K562 (cell line): Measurements from ENCODE around the gene FAM167B. TPM values are rescaled to one million over a fixed set of nuclear protein-coding genes. Genes with fewer than 3 reads are reported as not detected.

Experiments used
- BRF1 ChIP-seq: IDR thresholded peaks from 3 replicates; pipeline ENCODE4 v1.6.1; 2011; ENCODE audit warnings: borderline replicate concordance, mild to moderate bottlenecking; ENCODE audit not compliant: insufficient read length; ENCODE audit errors: extremely low read depth
- IRF2 ChIP-seq: sonication (generic); formaldehyde crosslinking; IDR thresholded peaks from 2 replicates; pipeline ENCODE4 v1.8.1; 2022; ENCODE audit warnings: mild to moderate bottlenecking, missing genetic modification reagents
- KDM1A ChIP-seq, 2 experiments: fragments of 450-650 bp; IDR thresholded peaks; 2 replicates each; pipeline ENCODE4 v1.6.1; 2016; ENCODE audit warnings: mild to moderate bottlenecking in 2 of 2
- MCM3 ChIP-seq: fragments of 450-650 bp; IDR thresholded peaks from 2 replicates; pipeline ENCODE4 v1.6.1; 2016
- ZNF436 ChIP-seq: fragments of 250-450, 450-650 bp; sonication (Bioruptor Pico); formaldehyde crosslinking; IDR thresholded peaks from 2 replicates; pipeline ENCODE4 v1.7.0; 2020; ENCODE audit warnings: mild to moderate bottlenecking
- ZNF778 ChIP-seq: fragments of 450-650 bp; formaldehyde crosslinking; IDR thresholded peaks from 2 replicates; pipeline ENCODE4 v1.4.0; 2020; ENCODE audit warnings: mild to moderate bottlenecking, moderate library complexity
- polyA plus RNA-seq, 8 experiments: library from polyadenylated mRNA; depleted of rRNA in 4 of 8; stranded (reverse) in 5 of 8; unstranded in 3 of 8; fragments of >200 nt; fragmentation: Nextera tagmentation in 2 of 8; fragmentation: Illumina TruSeq in 1 of 8; extraction: Ambion mirVana in 2 of 8; extraction: Trizol in 1 of 8; gene quantifications; 2 replicates each; pipeline versions ENCODE4 v1.2.1 to v1.2.3, GENCODE V29; 2011 to 2014; ENCODE audit warnings: inconsistent platforms in 1 of 8, missing spikeins in 1 of 8
- total RNA-seq, 7 experiments: library from RNA; depleted of rRNA in 6 of 7; stranded (reverse); fragments of >200 nt in 6 of 7; fragmentation: Illumina TruSeq in 2 of 7; extraction: Trizol in 2 of 7; gene quantifications; 2 replicates each; pipeline versions ENCODE4 v1.2.1 to v1.2.3, GENCODE V29; 2011 to 2021; ENCODE audit warnings: low replicate concordance in 1 of 7
- TF ChIP-seq, protein P1 (sequence below): fragments of 200-600 bp; sonication (generic); IDR thresholded peaks from one replicate; pipeline ENCODE4 v1.6.1; 2012; ENCODE audit warnings: mild to moderate bottlenecking, low read depth, low read length, inconsistent platforms
- TF ChIP-seq, protein P2 (sequence below), 2 experiments: IDR thresholded peaks in 1 of 2; conservative IDR thresholded peaks in 1 of 2; 2 replicates each; pipeline ENCODE4 v1.6.1; 2016; ENCODE audit warnings: low read depth in 2 of 2, mild to moderate bottlenecking in 1 of 2, missing compliant biosample characterization in 1 of 2, missing genetic modification characterization in 1 of 2, moderate library complexity in 1 of 2

FAM167B gene
- total and polyA plus RNA-seq, 9 of the 15 experiments (the other 6 are each of a cell fraction or from before 2014, with no cell fraction given): not detected

DNA sequence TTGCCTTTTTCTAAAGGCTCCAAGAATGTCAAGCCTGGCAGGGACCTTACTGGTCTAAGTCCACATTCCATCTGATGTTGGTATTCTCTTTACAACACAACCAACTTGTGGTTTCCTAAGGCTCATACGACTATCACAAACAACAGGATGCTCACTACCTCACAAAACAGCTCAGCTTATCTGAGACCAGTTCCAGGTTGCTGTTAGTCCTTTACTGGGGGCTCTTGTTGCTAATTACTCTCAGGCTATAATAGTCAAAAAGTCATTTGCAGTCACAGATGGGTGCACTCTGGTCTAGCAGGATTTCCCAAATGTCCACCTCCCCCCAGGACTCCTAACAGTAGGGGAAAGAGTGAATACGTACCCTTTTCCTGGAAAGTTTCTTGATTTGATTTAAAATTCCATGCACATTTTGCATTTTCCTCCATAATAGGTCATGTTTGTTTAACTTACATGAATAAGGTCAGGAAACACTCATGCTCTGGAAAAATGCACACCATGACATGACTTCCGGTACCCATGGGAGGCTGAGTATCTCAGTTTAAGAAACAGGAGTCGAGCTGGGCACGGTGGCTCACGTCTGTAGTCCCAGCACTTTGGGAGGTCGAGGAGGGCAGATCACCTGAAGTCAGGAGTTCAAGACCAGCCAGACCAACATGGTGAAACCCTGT lies 20.0 kb downstream of the FAM167B start (continued):
- TF ChIP-seq, protein P1, sequence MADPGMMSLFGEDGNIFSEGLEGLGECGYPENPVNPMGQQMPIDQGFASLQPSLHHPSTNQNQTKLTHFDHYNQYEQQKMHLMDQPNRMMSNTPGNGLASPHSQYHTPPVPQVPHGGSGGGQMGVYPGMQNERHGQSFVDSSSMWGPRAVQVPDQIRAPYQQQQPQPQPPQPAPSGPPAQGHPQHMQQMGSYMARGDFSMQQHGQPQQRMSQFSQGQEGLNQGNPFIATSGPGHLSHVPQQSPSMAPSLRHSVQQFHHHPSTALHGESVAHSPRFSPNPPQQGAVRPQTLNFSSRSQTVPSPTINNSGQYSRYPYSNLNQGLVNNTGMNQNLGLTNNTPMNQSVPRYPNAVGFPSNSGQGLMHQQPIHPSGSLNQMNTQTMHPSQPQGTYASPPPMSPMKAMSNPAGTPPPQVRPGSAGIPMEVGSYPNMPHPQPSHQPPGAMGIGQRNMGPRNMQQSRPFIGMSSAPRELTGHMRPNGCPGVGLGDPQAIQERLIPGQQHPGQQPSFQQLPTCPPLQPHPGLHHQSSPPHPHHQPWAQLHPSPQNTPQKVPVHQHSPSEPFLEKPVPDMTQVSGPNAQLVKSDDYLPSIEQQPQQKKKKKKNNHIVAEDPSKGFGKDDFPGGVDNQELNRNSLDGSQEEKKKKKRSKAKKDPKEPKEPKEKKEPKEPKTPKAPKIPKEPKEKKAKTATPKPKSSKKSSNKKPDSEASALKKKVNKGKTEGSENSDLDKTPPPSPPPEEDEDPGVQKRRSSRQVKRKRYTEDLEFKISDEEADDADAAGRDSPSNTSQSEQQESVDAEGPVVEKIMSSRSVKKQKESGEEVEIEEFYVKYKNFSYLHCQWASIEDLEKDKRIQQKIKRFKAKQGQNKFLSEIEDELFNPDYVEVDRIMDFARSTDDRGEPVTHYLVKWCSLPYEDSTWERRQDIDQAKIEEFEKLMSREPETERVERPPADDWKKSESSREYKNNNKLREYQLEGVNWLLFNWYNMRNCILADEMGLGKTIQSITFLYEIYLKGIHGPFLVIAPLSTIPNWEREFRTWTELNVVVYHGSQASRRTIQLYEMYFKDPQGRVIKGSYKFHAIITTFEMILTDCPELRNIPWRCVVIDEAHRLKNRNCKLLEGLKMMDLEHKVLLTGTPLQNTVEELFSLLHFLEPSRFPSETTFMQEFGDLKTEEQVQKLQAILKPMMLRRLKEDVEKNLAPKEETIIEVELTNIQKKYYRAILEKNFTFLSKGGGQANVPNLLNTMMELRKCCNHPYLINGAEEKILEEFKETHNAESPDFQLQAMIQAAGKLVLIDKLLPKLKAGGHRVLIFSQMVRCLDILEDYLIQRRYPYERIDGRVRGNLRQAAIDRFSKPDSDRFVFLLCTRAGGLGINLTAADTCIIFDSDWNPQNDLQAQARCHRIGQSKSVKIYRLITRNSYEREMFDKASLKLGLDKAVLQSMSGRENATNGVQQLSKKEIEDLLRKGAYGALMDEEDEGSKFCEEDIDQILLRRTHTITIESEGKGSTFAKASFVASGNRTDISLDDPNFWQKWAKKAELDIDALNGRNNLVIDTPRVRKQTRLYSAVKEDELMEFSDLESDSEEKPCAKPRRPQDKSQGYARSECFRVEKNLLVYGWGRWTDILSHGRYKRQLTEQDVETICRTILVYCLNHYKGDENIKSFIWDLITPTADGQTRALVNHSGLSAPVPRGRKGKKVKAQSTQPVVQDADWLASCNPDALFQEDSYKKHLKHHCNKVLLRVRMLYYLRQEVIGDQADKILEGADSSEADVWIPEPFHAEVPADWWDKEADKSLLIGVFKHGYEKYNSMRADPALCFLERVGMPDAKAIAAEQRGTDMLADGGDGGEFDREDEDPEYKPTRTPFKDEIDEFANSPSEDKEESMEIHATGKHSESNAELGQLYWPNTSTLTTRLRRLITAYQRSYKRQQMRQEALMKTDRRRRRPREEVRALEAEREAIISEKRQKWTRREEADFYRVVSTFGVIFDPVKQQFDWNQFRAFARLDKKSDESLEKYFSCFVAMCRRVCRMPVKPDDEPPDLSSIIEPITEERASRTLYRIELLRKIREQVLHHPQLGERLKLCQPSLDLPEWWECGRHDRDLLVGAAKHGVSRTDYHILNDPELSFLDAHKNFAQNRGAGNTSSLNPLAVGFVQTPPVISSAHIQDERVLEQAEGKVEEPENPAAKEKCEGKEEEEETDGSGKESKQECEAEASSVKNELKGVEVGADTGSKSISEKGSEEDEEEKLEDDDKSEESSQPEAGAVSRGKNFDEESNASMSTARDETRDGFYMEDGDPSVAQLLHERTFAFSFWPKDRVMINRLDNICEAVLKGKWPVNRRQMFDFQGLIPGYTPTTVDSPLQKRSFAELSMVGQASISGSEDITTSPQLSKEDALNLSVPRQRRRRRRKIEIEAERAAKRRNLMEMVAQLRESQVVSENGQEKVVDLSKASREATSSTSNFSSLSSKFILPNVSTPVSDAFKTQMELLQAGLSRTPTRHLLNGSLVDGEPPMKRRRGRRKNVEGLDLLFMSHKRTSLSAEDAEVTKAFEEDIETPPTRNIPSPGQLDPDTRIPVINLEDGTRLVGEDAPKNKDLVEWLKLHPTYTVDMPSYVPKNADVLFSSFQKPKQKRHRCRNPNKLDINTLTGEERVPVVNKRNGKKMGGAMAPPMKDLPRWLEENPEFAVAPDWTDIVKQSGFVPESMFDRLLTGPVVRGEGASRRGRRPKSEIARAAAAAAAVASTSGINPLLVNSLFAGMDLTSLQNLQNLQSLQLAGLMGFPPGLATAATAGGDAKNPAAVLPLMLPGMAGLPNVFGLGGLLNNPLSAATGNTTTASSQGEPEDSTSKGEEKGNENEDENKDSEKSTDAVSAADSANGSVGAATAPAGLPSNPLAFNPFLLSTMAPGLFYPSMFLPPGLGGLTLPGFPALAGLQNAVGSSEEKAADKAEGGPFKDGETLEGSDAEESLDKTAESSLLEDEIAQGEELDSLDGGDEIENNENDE: no peak
- no peak for TF ChIP-seq ZNF436 (CRISPR knock-in tag)
- TF ChIP-seq ZNF778 (CRISPR knock-in tag): no peak
- no peak for TF ChIP-seq BRF1
- TF ChIP-seq MCM3: no peak
- TF ChIP-seq, protein P2, sequence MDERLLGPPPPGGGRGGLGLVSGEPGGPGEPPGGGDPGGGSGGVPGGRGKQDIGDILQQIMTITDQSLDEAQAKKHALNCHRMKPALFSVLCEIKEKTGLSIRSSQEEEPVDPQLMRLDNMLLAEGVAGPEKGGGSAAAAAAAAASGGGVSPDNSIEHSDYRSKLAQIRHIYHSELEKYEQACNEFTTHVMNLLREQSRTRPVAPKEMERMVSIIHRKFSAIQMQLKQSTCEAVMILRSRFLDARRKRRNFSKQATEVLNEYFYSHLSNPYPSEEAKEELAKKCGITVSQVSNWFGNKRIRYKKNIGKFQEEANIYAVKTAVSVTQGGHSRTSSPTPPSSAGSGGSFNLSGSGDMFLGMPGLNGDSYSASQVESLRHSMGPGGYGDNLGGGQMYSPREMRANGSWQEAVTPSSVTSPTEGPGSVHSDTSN (CRISPR knock-in tag; IDR thresholded peaks at IDR 0.05; ENCODE audit: low read depth): no peak
- TF ChIP-seq, protein P2 (tag; conservative IDR thresholded peaks at IDR 0.05; ENCODE audit: low read depth): no peak
- TF ChIP-seq IRF2: no peak
- peak in 1 of 2 experiments; percentile 15; a peak in 1 of 4 replicates for TF ChIP-seq KDM1A (IDR thresholded peaks at IDR 0.05)
